H1 (cell line): ENCODE data around the gene FOXF2. TPM values are rescaled to one million over a fixed set of nuclear protein-coding genes. Genes with fewer than 3 reads are reported as not detected.

Experiments
- CTCF ChIA-PET: fragments of 300-600 bp; sonication (Branson Sonifier 250); formaldehyde crosslinking; loops from one replicate; lab custom pipeline; 2021; ENCODE audit not compliant: partially characterized antibody; lab: Charles Lee
- POLR2A ChIA-PET: fragments of 300-600 bp; sonication (Branson Sonifier 250); formaldehyde crosslinking; loops from one replicate; lab custom pipeline; 2021; ENCODE audit warnings: inconsistent platforms; ENCODE audit not compliant: partially characterized antibody; lab: Charles Lee
- DNase-seq, 2 experiments: peaks; one replicate each; pipeline versions ENCODE4 v3.0.0 to v3.0.0-alpha.2; 2010 to 2022; ENCODE audit warnings: low spot score in 2 of 2, low read depth in 1 of 2, mixed read lengths in 1 of 2
- FAIRE-seq: peaks from 2 replicates; lab custom pipeline; 2011; peaks lifted over from hg19 to GRCh38; lab: Jason Lieb, UNC
- H2AFZ ChIP-seq: 2 replicates; pipeline ENCODE4 v1.8.1; 2012; ENCODE audit warnings: low read length, inconsistent platforms
- H2AK5ac ChIP-seq: 2 replicates; pipeline ENCODE4 v1.6.1; 2013; ENCODE audit warnings: low read depth, low read length
- H2BK120ac ChIP-seq: replicated peaks from 2 replicates; pipeline ENCODE3; 2013; ENCODE audit warnings: low read depth, low read length, inconsistent platforms
- H2BK12ac ChIP-seq: 2 replicates; pipeline ENCODE4 v1.6.1; 2013; ENCODE audit warnings: low read depth, low read length
- H2BK15ac ChIP-seq: 2 replicates; pipeline ENCODE4 v1.6.1; 2013; ENCODE audit warnings: low read length
- H2BK20ac ChIP-seq: 2 replicates; pipeline ENCODE4 v1.6.1; 2013; ENCODE audit warnings: low read length
- H2BK5ac ChIP-seq: 2 replicates; pipeline ENCODE4 v1.6.1; 2013; ENCODE audit warnings: low read depth, low read length
- H3K14ac ChIP-seq: 2 replicates; pipeline ENCODE4 v1.6.1; 2013; ENCODE audit warnings: inconsistent platforms; ENCODE audit not compliant: insufficient read length
- H3K18ac ChIP-seq: 2 replicates; pipeline ENCODE4 v1.6.1; 2013; ENCODE audit warnings: low read length; ENCODE audit errors: extremely low read depth
- H3K23ac ChIP-seq: 2 replicates; pipeline ENCODE4 v1.6.1; 2013; ENCODE audit warnings: inconsistent platforms; ENCODE audit not compliant: insufficient read length
- H3K23me2 ChIP-seq: 2 replicates; pipeline ENCODE4 v1.6.1; 2013; ENCODE audit warnings: low read depth, low read length
- H3K27ac ChIP-seq: 2 replicates; pipeline ENCODE4 v1.6.1; 2011; ENCODE audit warnings: low read depth, low read length, inconsistent platforms
- H3K27me3 ChIP-seq, 4 experiments: replicated peaks in 1 of 4; 1 replicate in 1 of 4; 2 replicates in 3 of 4; pipeline versions ENCODE4 v1.6.1 to v1.8.1; 2011 to 2013; ENCODE audit warnings: low read length in 3 of 4, mild to moderate bottlenecking in 3 of 4, inconsistent platforms in 2 of 4, mixed read lengths in 2 of 4, moderate library complexity in 1 of 4; ENCODE audit not compliant: control insufficient read depth in 3 of 4, insufficient read depth in 3 of 4; ENCODE audit errors: extremely low read depth in 1 of 4
- H3K36me3 ChIP-seq, 4 experiments: 2 replicates each; pipeline versions ENCODE4 v1.6.1 to v1.8.1; 2011 to 2013; ENCODE audit warnings: mild to moderate bottlenecking in 4 of 4, low read length in 3 of 4, moderate library complexity in 2 of 4, control low read depth in 1 of 4, inconsistent platforms in 1 of 4; ENCODE audit not compliant: insufficient read depth in 4 of 4, control insufficient read depth in 2 of 4
- H3K4ac ChIP-seq: replicated peaks from 2 replicates; pipeline ENCODE3; 2013; ENCODE audit warnings: low read length, low read depth, mixed read lengths, inconsistent platforms; ENCODE audit not compliant: insufficient read length
- H3K4me1 ChIP-seq, 4 experiments: replicated peaks in 1 of 4; 1 replicate in 1 of 4; 2 replicates in 3 of 4; pipeline versions ENCODE4 v1.6.1 to v1.8.1; 2011 to 2013; ENCODE audit warnings: low read length in 3 of 4, inconsistent platforms in 2 of 4, mixed read lengths in 1 of 4; ENCODE audit not compliant: insufficient read depth in 4 of 4, control insufficient read depth in 3 of 4
- H3K4me2 ChIP-seq, 2 experiments: 2 replicates each; pipeline versions ENCODE4 v1.6.1 to v1.8.1; 2011 to 2013; ENCODE audit warnings: low read depth in 2 of 2, low read length in 2 of 2, control low read depth in 1 of 2, inconsistent platforms in 1 of 2, mild to moderate bottlenecking in 1 of 2; ENCODE audit not compliant: insufficient read depth in 1 of 2
- H3K4me3 ChIP-seq, 4 experiments: fragments of 200-600, 300-600 bp in 1 of 4; sonication (generic), shearing (Covaris generic), sonication (Bioruptor Twin) in 1 of 4; 2 replicates each; pipeline versions ENCODE4 v1.5.1 to v1.8.1; 2011 to 2016; ENCODE audit warnings: low read length in 4 of 4, low read depth in 3 of 4, control low read depth in 2 of 4, inconsistent platforms in 2 of 4, mild to moderate bottlenecking in 2 of 4, mixed read lengths in 1 of 4, moderate library complexity in 1 of 4; ENCODE audit not compliant: insufficient read depth in 2 of 4; ENCODE audit errors: extremely low read depth in 1 of 4
- H3K56ac ChIP-seq: replicated peaks from 2 replicates; pipeline ENCODE3; 2013; ENCODE audit warnings: low read depth, mild to moderate bottlenecking, mixed read lengths, low read length, inconsistent platforms; ENCODE audit not compliant: insufficient read length
- H3K79me1 ChIP-seq: 2 replicates; pipeline ENCODE4 v1.6.1; 2013; ENCODE audit warnings: low read depth, low read length, control low read depth
- H3K79me2 ChIP-seq, 2 experiments: 2 replicates each; pipeline versions ENCODE4 v1.6.1 to v1.8.1; 2012 to 2013; ENCODE audit warnings: low read length in 2 of 2, mild to moderate bottlenecking in 2 of 2, inconsistent platforms in 1 of 2; ENCODE audit not compliant: insufficient read depth in 2 of 2, control insufficient read depth in 1 of 2
- H3K9ac ChIP-seq, 4 experiments: replicated peaks in 1 of 4; 1 replicate in 1 of 4; 2 replicates in 3 of 4; pipeline versions ENCODE4 v1.6.1 to v1.8.1; 2011 to 2013; ENCODE audit warnings: low read depth in 3 of 4, low read length in 3 of 4, control low read depth in 2 of 4, mild to moderate bottlenecking in 2 of 4, moderate library complexity in 2 of 4, inconsistent platforms in 1 of 4; ENCODE audit errors: extremely low read depth in 1 of 4
- H3K9me3 ChIP-seq, 2 experiments: 2 replicates each; pipeline versions ENCODE4 v1.6.1 to v1.8.1; 2012 to 2013; ENCODE audit warnings: mild to moderate bottlenecking in 2 of 2, moderate library complexity in 2 of 2, control low read depth in 1 of 2, inconsistent platforms in 1 of 2, low read depth in 1 of 2, low read length in 1 of 2, mixed read lengths in 1 of 2; ENCODE audit not compliant: insufficient read depth in 2 of 2
- H4K20me1 ChIP-seq, 2 experiments: replicated peaks in 1 of 2; 2 replicates each; pipeline versions ENCODE3 to v1.8.1; 2011 to 2013; ENCODE audit warnings: inconsistent platforms in 2 of 2, low read length in 2 of 2, mild to moderate bottlenecking in 1 of 2; ENCODE audit not compliant: insufficient read depth in 2 of 2, control insufficient read depth in 1 of 2
- H4K5ac ChIP-seq: 2 replicates; pipeline ENCODE4 v1.6.1; 2013; ENCODE audit warnings: low read length, low read depth, mixed read lengths, inconsistent platforms; ENCODE audit not compliant: insufficient read length
- H4K8ac ChIP-seq: 2 replicates; pipeline ENCODE4 v1.8.0; 2013; ENCODE audit warnings: mild to moderate bottlenecking, moderate library complexity, low read length, inconsistent platforms; ENCODE audit not compliant: insufficient read depth; ENCODE audit errors: extremely low read depth
- H4K91ac ChIP-seq: replicated peaks from 2 replicates; pipeline ENCODE3; 2013; ENCODE audit warnings: low read length, mixed read lengths, inconsistent platforms; ENCODE audit not compliant: insufficient read length
- CEBPB ChIP-seq: IDR thresholded peaks from 2 replicates; pipeline ENCODE4 v1.6.1; 2012; ENCODE audit warnings: low read depth, low read length
- CHD1 ChIP-seq: IDR thresholded peaks from 2 replicates; pipeline ENCODE4 v1.6.1; 2012; ENCODE audit warnings: low read depth, low read length, improper control_type of control experiment
- CREB1 ChIP-seq: IDR thresholded peaks from 2 replicates; pipeline ENCODE4 v1.6.1; 2012; ENCODE audit warnings: inconsistent platforms
- EGR1 ChIP-seq: IDR thresholded peaks from 2 replicates; pipeline ENCODE4 v1.6.1; 2011; ENCODE audit warnings: low read depth, low read length, borderline replicate concordance
- FOSL1 ChIP-seq: IDR thresholded peaks from 2 replicates; pipeline ENCODE4 v1.6.1; 2011; ENCODE audit warnings: mild to moderate bottlenecking, low read depth, low read length, moderate library complexity; ENCODE audit not compliant: insufficient read depth
- KDM1A ChIP-seq: fragments of 200-600, 300-600 bp; sonication (generic); IDR thresholded peaks from 2 replicates; pipeline ENCODE4 v1.7.1; 2016; ENCODE audit warnings: mild to moderate bottlenecking, low read length, borderline replicate concordance
- RXRA ChIP-seq: IDR thresholded peaks from 2 replicates; pipeline ENCODE4 v1.6.1; 2011; ENCODE audit warnings: low read depth, mild to moderate bottlenecking, low read length, moderate library complexity; ENCODE audit not compliant: insufficient read depth
- WGBS, 2 experiments: shearing (Covaris generic) in 1 of 2; methylation state at CpG; one replicate each; pipeline versions ENCODE4 v1.1.6 to v1.1.7; 2013 to 2015; ENCODE audit warnings: low lambda C conversion rate in 2 of 2, mixed read lengths in 2 of 2, inconsistent platforms in 1 of 2, low coverage in 1 of 2, missing lambda C conversion rate in 1 of 2; ENCODE audit not compliant: insufficient replicate concordance in 2 of 2, insufficient coverage in 1 of 2, insufficient read length in 1 of 2; ENCODE audit errors: extremely low coverage in 1 of 2, missing lambda C conversion rate in 1 of 2; 5-methylcytosine and 5-hydroxymethylcytosine counted together
- polyA plus RNA-seq, 7 experiments: library from polyadenylated mRNA; depleted of rRNA in 3 of 7; stranded (reverse) in 5 of 7; unstranded in 2 of 7; fragments of >200 nt in 5 of 7; fragments of 200-250 nt in 2 of 7; gene quantifications; 1 replicate in 5 of 7; 2 replicates in 1 of 7; 4 replicates in 1 of 7; pipeline versions ENCODE4 v1.2.1 to v1.2.3, GENCODE V29; 2011 to 2013; ENCODE audit warnings: missing spikeins in 2 of 7, mixed read lengths in 2 of 7
- total RNA-seq: library from RNA; stranded (reverse); fragmentation: NEBNext Ultra II Directional; extraction: Animal tissue kit (Norgen Biotek cat#: 25700); gene quantifications from 2 replicates; pipeline ENCODE4 v1.2.1, GENCODE V29; 2021
- TF ChIP-seq, protein P1 (sequence below): IDR thresholded peaks from 2 replicates; pipeline ENCODE4 v1.6.1; 2012; ENCODE audit warnings: inconsistent platforms

FOXF2 gene
- total and polyA plus RNA-seq, 2 of the 8 experiments (the other 6 are each of a cell fraction or from before 2014, with no cell fraction given), result 0.05 TPM; not detected in 1

- Histone ChIP-seq H3K9me3 (no peaks in the 10 kb centered on the region), H3K79me2 (no peaks in the 10 kb centered on the region), H4K5ac (no peak overlapping the region), H3K36me3 (peaks cover 0 to 11% (median 0%) of the 10 kb centered on the region in 4 experiments; a peak in 1 of 8 replicates), H2BK12ac (no peak overlapping the region), H3K9ac (no peak overlapping the region), H2AFZ (no peak overlapping the region), H3K4me2 (no peak overlapping the region), H2BK20ac (no peak overlapping the region), H3K56ac (no peak overlapping the region), H3K23me2 (no peaks in the 10 kb centered on the region; the same call in 1 of the 2 replicates), H3K4ac (no peak overlapping the region), H4K20me1 (peaks cover 11 to 25% of the 10 kb centered on the region in 2 experiments), H3K14ac (no peak overlapping the region), H4K8ac (no peak overlapping the region), H3K4me3 (no peak overlapping the region), H2BK5ac (no peak overlapping the region), H2BK120ac (no peak overlapping the region), H3K27me3 (peaks cover 76 to 98% (median 87%) of the 10 kb centered on the region in 4 experiments), H3K4me1 (peaks cover 0 to 24% (median 9%) of the 10 kb centered on the region in 4 experiments; a peak in 5 of 7 replicates), H3K23ac (no peak overlapping the region), H2BK15ac (no peak overlapping the region), H3K79me1 (no peaks in the 10 kb centered on the region), H2AK5ac (no peak overlapping the region), H3K27ac (no peak overlapping the region), H3K18ac (no peak overlapping the region), H4K91ac (no peak overlapping the region)
- ChIA-PET CTCF (interaction anchor here (1.3 to 2.6 kb wide), 5 partner anchors 9 to 811 kb away, joined by 3 to 20 read pairs (median 6); no protein-coding TSS in a partner anchor), POLR2A (interaction anchor here (2.0 kb wide), 1 partner anchor 12 kb away, joined by 8 read pairs; no protein-coding TSS in a partner anchor)
- WGBS, 2 experiments, result 36% methylated on average over 4 of the region's 4 CpGs; no CpG with 5 or more reads in 1 of the 2 experiments
- DNase-seq (no peak), FAIRE-seq (no peak)
- TF ChIP-seq CEBPB (no peak), RXRA (no peak), CREB1 (no peak), KDM1A (no peak), EGR1 (no peak), CHD1 (no peak), FOSL1 (no peak)
- TF ChIP-seq, protein P1, sequence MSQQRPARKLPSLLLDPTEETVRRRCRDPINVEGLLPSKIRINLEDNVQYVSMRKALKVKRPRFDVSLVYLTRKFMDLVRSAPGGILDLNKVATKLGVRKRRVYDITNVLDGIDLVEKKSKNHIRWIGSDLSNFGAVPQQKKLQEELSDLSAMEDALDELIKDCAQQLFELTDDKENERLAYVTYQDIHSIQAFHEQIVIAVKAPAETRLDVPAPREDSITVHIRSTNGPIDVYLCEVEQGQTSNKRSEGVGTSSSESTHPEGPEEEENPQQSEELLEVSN, result no peak
Observed at GRCh38 chr6:1395506-1395905, 6.1 kb downstream of the FOXF2 start.
